Renal cortical epithelial cell (primary cell): ENCODE measurements around the gene ATXN2L. TPM values are rescaled to one million over a fixed set of nuclear protein-coding genes. Genes with fewer than 3 reads are reported as not detected.
A peak's percentile ranks its signal among the peaks of the same experiment; 100 is the strongest.

Source experiments
- DNase-seq: peaks from one replicate; pipeline ENCODE4 v3.0.0-alpha.2; 2011; ENCODE audit warnings: low read depth
- total RNA-seq: library from RNA; depleted of rRNA; stranded (reverse); fragments of >200 nt; gene quantifications from 2 replicates; pipeline ENCODE4 v1.2.3, GENCODE V29; 2014

ATXN2L gene
- total RNA-seq, 1 donor from 2014 or later: 92.6 TPM

DNA sequence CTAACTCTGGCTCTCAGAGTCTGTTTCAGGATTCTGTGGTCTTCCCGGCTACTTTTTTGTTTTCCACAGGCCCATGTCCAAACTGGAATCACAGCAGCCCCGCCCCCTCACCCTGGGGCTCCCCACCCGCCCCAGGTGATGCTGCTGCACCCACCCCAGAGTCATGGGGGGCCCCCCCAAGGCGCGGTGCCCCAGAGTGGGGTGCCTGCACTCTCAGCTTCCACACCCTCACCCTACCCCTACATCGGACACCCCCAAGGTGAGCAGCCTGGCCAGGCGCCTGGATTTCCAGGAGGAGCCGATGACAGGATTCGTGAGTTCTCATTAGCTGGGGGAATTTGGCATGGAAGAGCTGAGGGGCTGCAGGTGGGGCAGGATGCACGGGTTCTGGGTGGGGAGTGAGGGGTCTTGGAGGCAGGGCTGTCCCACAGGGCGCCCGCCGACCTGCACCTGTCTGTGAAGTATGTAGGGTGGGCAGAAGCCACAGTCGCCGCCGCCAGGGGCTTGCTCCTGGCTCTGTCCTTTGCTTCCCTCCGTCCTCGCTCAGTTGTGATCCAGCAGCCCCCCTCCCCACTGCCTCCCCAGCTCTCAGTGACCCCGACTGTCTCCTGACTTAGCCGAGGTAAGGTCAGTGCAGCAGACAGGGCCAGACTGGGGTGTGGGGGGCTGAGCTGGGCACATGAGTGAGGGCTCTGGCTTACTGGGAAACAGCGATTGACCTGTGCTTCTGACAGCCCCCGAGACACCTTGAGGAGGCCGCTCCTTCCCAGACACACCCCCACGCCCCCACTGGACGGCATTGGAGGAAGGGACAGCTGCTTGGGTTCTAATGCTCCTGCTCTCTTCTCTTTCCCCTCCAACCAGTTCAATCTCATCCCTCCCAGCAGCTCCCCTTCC, 13.3 kb downstream of the ATXN2L start:
- DNase-seq: no peak

DNA sequence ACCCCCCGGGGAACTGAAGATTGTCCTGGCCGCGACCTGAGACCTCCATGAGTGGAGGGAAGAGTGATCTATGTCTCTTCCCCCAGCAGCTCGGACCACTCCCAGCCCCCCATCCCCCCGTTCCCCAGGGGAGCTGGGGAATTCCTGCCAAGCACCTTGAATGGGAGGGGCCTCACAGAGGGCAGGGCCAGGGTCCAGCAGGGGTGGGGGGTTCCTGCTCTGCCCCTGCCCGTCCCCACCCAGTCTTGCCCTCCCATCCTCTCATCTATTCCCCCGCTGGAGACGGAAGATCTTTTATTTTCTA, 13.9 kb downstream of the ATXN2L start:
- DNase-seq: no peak

DNA sequence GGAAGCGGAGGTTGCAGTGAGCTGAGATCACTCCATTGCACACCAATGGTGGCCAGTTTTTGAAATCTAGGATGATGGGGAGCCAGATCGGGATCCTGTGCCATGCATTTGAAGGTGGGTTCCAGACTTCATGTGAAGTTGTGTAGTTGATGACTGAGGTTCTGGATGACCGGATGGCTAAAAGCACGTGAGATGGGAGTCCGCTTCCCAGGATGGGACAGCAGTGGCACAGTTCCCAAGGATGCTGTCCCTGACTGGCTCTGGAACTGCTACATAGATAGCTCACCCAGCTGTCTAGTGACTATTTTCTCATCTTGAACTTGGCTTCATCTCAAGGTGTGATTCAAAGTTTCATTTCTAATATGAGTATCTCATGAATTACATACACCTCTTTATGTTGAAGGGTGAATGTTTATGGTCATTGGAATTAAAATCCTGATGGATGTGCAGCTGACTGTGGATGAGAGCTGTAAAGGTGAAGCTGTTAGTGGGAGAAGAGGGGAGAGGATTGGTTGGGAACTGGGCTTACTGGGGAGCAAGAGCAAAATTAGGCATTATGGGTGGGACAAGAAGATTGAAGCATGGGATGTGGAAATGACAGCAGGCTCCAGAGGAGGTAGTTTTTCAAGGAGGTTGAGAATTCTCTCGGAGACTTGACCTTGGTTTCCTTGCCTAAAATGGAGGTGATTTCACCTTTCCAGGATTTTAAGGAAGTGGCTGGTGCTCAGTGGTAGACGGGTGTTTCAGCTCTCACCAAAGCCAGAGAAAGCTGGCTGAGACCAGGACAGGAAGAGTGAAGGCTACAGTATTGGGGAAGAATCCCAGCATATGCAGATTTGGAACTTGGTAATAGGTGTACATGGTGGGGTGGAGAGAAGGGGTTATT, 15.1 kb downstream of the ATXN2L start:
- no peak for DNase-seq

DNA sequence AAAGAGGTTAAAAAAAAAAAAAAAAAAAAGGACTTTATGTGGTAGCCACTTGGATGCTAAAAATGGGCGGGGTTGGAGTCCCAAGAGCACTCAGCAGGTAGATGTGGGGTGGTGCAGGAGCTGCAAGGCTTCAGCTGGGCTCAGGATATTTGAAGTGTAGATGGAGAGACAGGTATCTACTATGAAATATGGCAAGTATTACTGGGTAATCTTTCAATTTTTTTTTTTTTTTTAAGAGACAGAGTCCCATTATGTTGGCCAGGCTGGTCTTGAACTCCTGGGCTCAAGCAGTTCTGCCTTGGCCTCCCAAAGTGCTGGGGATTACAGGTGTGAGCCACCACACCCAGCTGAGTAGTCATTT, 15.7 kb downstream of the ATXN2L start:
- DNase-seq: no peak

DNA sequence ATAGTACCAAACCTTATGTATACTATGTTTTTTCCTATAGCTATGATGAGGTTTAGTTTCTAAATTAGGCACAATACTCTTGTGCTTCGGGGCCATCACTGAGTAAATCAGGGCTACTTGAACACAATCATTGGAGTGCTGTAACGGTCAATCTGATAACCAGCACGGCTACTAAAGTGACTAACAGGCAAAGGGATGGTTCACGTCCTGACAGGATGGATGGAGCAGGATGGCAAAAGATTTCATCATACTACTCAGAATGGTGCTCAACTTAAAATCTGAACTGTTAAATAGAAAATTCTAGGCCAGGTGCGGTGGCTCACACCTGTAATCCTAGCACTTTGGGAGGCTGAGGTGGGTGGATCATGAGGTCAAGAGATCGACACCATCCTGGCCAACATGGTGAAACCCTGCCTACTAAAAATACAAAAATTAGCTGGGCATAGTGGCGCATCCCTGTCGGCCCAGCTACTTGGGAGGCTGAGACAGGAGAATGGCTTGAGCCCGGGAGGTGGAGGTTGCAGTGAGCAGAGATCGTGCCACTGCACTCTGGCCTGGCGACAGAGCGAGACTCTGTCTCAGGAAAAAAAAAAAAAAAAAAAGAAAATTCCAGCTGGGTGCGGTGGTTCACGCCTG, 16.3 kb downstream of the ATXN2L start:
- no peak for DNase-seq

DNA sequence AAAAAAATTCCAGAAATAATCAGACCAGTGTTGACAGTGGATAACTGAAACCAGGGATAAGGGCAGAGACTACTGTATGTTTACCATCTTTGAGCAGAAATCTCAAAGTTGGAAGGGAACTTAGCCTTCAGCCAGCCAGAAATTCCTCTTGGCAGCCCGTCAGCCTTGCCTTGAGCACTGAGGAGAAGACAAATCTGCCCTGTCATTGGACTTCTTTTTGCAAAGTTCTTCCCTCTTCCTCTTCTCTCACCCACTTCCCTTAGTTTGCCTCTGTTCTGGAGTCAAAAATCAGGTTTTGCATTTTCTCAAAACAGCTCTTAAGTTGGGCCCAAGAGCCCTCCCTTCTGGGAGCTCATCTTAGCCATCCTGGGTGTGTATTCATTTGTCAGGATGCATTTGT, 17.1 kb downstream of the ATXN2L start:
- no peak for DNase-seq

DNA sequence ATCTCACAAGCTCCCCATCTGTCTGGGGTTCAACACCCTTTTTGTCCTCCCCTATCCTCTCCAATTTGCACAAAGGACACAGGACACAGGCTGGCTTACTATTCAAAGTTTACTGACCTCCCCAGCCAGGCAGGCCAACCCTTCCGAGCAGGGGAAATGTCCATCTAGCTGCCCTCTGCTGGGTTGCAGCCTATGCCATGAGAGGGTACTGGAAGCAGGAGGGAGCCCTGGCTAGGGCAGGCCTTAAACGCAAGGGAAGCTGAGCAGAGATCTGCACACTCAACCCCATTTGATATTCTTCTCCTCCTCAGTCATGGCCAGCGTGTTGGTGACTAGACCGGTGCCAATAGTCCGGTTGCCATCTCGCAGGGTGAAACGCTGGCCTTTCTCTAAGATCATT, 19.9 kb downstream of the ATXN2L start:
- DNase-seq: no peak

DNA sequence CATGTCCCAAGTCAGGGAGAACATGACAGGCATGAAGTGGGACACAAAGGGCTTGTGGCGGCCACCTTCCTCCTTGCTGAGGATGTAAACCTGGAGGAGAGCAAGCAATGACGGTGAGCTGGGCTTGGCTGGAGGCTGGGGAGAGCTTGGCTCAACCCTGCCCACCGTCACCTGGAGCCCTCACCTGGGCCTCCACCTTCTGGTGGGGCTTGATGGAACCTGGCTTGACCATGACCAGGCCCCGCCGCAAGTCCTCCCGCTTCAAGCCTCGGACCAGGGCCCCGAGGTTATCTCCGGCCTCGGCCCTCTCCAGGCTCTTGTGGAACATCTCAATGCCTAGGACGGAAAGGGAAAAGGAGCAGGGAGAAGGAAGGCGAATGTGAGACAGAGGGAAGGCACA, 21.0 kb downstream of the ATXN2L start:
- DNase-seq: no peak

DNA sequence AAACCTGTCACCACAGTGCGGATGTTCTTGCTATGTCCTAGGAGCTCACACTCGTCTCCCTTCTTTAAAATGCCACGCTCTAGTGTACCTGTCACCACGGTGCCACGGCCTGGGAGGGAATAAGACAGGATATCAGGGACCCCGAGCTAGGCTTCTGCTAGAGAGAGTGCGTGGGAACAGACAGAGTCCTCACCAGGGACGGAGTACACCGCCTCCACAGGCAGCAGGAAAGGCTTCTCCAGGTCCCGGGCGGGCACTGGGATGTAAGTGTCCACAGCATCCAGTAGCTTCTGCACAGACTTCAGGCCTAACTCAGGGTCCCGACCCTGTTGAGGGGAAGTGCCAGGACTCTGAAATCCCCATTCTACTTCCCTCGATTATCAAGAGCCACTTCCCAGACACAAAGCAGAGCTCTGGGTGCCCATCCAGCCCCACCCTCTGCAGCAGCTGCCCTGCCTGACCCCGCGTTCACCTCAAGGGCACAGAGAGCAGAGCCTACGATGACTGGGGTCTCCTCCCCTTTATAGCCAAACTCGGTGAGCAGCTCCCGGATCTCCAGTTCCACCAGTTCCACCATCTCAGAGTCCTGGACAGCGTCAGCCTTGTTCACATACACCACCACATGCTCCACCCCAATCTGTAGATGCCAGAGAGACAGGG, 21.6 kb downstream of the ATXN2L start:
- no peak for DNase-seq

DNA sequence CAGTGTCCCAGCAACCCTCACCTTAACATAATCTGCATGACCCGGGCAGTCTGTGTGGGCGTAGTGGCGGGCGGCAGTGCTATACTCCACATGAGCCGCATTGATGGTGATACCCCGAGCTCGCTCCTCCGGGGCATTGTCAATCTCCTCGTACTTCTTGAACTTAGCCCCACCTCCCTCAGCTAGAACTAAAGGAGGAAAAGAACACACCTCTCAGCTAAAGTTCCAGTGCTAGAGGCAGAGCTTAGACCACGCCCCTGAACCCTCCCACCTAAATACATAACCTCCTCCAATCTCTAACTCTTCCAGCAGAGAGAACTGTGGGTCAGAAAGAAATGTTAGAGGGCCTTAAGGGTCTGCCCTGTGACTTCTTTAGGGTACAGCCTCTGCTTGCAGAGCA, 22.5 kb downstream of the ATXN2L start:
- DNase-seq: peak; percentile 56

DNA sequence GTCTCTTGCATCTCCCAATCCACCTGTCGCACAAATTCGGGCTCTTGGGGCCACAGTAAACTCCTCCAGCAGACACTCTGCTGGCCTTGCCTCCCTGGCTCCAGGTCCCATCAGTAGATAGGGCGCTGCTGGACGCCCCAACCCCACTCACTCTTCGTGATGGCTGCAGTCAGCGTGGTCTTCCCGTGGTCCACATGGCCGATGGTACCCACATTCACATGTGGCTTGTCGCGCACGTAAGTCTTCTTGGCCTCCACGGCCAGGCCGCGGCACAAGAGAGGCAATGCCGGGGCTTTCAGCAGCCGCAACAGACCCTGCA, 22.9 kb downstream of the ATXN2L start:
- no peak for DNase-seq

DNA sequence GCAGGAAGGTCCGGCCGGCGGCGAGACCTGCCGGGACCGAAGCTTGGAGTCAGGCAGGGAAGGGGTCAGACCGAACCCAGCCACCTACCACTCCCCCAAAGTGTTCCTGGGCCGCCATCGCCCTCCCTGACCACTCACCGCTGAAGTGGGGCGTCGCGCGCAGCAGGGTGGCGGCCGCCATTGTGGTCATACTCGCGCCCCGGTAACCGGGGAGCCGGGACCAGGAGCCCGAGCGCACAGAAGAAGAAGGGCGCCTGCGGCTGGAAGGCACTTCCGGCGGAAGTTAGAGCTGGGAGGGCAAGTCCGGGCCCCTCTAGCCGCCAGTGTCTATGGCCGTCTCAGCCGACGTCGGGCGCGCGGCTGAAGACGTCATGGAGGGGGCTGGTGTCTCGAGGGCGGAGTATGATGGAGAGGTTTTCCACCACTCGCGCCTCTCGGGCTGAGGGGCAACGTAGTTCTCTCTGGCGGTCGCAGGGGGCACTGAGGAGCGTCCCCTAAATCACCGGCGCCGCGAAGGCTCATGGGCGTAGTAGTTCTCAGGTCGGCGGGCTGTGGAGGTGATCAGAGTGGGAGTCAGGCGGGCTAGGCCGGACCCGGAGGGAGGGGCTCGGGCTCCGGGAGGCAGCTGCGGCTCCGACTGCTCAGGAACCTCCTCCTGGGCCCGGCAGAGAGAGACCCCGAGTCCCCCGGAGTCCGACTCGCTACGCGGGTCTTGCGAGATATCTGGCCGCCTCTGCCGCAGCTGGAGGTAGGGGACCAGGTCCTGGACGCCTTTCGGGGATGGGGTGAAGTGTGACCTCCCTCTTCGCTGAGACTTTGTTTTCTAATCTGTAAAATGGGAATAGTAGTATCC, 23.5 kb downstream of the ATXN2L start, which contains the start of gene TUFM:
TSS of gene TUFM (minus strand) at position 269 of the 853 bp plus-strand sequence. CDS start at position 190, 79 bp downstream.
- peak; percentile 93 for DNase-seq

DNA sequence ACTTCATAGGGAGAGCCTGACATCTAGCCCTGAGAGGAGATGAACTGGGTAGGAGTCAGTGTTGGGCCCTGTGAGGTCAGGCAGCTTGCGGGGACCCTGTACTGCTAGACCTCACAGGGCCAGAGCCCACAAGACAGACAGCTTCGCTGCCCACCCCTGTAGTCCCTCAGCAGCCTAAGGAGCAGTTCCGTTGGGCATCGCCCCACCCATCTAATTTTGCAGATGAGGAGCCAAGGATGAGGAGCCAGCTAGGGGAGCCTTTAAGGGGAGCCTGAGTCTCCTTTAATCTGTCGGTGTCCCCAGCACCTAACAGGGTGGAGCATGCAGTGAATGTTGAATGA, 24.1 kb downstream of the ATXN2L start:
- DNase-seq: no peak

DNA sequence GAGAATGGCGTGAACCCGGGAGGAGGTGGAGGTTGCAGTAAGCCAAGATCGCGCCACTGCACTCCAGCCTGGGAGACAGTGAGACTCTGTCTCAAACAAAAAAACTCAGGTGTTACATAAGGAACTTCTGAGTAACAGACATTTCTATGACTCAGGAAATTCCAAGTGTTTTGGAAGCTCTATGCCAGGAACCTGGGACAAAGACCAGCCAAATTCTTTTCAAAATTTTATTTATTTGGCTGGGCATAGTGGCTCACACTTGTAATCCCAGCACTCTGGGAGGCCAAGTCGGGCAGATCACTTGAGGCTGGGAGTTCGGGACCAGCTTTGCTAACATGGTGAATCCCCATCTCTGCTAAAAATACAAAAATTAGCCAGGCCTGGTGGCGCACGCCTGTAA, 35.6 kb downstream of the ATXN2L start:
- peak; percentile 39 for DNase-seq

DNA sequence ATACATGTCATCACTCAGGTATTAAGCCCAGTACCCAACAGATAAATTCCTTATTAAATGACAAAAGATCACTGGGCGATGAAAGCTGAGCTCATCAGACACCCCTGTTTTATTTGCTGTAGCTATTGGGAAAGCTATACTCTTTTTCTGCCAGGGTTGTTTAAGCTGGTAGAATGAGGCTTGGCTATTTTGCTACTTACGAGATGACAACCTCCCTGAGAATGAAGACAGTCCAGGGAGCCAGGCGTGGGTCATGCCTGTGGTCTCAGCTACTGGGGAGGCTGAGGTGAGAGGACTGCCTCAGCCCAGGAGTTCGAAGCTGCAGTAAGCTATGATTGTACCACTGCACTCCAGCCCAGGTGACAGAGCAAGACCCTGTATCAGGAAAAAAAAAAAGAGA, 36.5 kb downstream of the ATXN2L start:
- no peak for DNase-seq

DNA sequence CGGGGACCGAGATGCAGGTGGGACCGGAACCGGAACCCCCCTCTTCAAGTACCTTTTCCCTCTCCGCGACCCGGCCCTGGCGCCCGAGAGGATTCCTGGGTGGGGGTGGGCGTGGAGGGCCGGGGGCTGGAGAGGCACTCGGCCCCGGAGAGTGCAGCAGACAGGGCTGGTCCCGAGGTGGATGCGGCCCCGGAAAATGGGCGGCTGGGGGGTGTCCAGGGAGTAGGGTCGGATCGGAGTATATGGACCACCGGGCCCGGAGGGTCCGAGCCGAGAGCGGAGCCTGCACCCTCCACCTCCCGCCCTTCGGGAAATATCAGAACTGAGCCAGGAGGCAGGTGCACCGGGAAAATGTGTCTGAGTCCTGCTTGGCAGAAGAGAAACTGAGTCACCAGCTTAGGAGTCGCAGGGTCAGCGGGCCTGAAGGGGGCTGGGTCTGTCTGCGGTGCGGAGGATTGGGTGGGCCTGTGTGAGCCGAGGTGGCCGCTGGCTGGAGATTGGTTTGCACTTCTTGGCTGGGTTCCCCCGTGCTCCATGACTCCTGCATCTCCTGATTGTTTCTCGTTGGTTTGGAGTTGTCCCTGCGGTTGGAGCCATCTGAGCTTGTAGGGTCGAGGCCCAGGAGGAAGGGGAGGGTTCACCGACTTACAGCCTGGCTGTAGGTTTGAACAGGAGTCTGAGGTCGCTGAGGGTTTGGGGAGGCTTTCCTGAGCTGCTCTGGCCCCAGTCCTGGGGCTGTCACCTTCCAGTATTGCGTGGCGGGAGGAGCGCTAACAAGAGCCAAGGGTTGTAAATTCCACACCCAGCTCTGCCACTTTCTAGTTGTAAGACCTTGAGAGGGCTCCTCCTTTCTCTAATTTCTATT, 41.4 kb downstream of the ATXN2L start:
- DNase-seq: peak; percentile 21

DNA sequence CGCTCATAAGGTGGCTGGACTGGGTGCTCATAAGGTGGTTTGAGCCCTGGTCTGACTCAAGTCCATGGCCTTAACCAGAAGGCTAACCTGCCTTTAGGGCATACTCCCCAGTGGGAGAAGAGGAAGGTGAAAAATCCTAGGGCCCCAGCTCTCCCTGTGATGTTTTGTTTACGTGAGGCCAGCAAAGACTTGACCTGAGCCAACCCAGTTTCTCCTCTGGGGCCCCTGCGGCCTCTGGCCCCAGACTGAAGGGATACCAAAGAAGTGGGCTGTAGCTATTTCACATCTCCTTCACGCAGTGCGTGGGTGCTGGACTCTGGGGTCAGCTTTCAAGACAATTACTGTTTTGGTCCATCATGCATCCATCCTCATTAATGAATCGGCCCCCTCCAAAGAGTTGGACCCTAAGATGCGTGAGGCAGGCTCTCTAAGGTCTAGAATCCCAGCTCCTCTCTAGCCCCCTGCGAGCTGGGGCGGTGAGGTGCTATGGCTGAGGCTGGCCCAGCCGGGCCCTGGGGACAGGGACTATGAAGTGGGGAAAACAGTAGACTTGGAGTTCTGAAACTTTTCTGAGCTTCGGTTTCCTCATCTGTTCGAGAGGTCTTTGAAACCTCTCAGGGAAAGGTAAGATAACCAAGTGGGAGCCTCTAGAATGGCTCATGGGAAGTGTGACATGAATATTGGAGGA, 42.3 kb downstream of the ATXN2L start:
- no peak for DNase-seq

DNA sequence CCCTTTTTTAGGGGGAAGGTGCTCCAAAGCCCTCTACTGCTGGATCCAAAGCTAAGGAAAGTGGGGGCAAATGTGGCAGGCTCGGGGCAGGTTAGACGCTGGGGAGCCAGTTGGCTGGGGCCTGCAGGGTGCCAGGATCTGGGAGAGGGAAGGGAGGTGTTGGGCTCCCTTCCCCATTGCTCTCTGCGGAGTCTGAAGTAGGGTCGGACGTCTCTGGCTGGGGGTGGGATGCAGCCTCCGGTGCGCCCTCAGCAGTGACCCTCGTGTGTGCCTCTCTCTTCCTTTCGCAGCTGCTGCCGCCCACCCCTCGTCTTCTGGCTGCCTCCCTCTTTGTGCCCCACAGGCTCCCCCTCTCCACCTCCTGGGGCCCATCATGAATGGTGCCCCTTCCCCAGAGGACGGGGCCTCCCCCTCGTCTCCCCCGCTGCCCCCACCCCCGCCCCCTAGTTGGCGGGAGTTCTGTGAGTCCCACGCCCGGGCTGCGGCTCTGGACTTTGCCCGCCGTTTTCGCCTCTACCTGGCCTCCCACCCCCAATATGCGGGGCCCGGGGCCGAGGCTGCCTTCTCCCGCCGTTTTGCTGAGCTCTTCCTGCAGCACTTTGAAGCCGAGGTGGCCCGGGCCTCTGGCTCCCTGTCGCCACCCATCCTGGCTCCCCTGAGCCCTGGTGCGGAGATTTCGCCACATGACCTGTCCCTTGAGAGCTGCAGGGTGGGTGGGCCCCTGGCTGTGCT, 43.1 kb downstream of the ATXN2L start:
- no peak for DNase-seq

DNA sequence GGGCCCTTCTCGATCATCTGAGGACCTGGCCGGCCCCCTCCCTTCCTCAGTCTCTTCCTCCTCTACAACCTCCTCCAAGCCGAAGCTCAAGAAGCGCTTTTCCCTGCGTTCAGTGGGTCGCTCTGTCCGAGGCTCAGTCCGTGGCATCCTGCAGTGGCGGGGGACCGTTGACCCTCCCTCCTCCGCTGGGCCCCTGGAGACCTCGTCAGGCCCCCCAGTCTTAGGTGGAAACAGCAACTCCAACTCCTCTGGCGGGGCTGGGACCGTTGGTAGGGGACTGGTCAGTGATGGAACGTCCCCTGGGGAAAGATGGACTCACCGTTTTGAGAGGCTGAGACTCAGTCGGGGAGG, 43.6 kb downstream of the ATXN2L start:
- no peak for DNase-seq
